ENCODE measurements around the gene TRMT11.

- TF ChIP-seq CTCF (IDR thresholded peaks at IDR 0.05): no peak
- TF ChIP-seq POLR2A (IDR thresholded peaks at IDR 0.05): no peak
- TF ChIP-seq POLR2AphosphoS5 (IDR thresholded peaks at IDR 0.05): no peak
Measured at GRCh38 chr6:126069449-126069848, 83.1 kb downstream of the TRMT11 start.
